Measurements from ENCODE around the gene CDX1. TPM values are rescaled to one million over a fixed set of nuclear protein-coding genes. Genes with fewer than 3 reads are reported as not detected.

Gene CDX1
- total RNA-seq, 3 donors from 2014 or later: 0.13 TPM; not detected in 2

- Mint-ChIP-seq H3K9me3 (no peaks in the 10 kb centered on the region), H3K4me1 (ENCODE audit: low read depth) (no peaks in the 10 kb centered on the region), H3K36me3 (ENCODE audit: insufficient read depth) (no peaks in the 10 kb centered on the region), H3K27me3 (ENCODE audit: low read depth) (peaks cover 19% of the 10 kb centered on the region), H3K4me3 (no peak overlapping the region)
- ATAC-seq (no peak), DNase-seq (no peak)
These were observed 18.7 kb downstream of the CDX1 start for GRCh38 chr5:150184990-150185912.

DNA sequence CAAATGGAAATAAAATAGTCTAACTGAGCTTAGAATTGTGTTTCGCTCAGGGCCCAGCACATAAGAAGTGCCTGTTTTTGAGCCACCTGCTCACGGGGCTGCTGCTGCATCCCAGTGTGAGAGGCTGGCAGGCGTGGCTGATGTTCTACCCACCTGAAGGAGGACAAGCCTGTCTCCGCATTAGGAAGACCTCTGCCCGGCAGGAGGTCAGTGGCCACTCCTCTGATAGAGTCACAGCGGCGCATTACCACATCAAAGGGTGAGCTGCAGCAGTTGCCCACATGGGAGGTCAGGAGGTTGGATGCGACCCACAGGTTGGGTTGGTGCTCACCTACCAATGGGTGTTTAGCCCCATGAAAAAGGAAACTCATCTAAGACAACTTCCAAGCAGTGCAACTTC lies 19.6 kb downstream of the CDX1 start:
- Mint-ChIP-seq H3K27me3 (ENCODE audit: low read depth) (peaks cover 25% of the 10 kb centered on the region), H3K9me3 (no peaks in the 10 kb centered on the region), H3K36me3 (ENCODE audit: insufficient read depth) (no peaks in the 10 kb centered on the region), H3K4me3 (no peak overlapping the region), H3K4me1 (ENCODE audit: low read depth) (no peaks in the 10 kb centered on the region)
- DNase-seq (no peak), ATAC-seq (no peak)

- Mint-ChIP-seq H3K36me3 (ENCODE audit: insufficient read depth) (no peaks in the 10 kb centered on the region), H3K9me3 (no peaks in the 10 kb centered on the region), H3K27me3 (ENCODE audit: low read depth) (peaks cover 31% of the 10 kb centered on the region), H3K4me1 (ENCODE audit: low read depth) (no peaks in the 10 kb centered on the region), H3K4me3 (no peak overlapping the region)
- no peak for DNase-seq
- ATAC-seq: no peak
These were observed 20.3 kb downstream of the CDX1 start for GRCh38 chr5:150186897-150187296.

DNA sequence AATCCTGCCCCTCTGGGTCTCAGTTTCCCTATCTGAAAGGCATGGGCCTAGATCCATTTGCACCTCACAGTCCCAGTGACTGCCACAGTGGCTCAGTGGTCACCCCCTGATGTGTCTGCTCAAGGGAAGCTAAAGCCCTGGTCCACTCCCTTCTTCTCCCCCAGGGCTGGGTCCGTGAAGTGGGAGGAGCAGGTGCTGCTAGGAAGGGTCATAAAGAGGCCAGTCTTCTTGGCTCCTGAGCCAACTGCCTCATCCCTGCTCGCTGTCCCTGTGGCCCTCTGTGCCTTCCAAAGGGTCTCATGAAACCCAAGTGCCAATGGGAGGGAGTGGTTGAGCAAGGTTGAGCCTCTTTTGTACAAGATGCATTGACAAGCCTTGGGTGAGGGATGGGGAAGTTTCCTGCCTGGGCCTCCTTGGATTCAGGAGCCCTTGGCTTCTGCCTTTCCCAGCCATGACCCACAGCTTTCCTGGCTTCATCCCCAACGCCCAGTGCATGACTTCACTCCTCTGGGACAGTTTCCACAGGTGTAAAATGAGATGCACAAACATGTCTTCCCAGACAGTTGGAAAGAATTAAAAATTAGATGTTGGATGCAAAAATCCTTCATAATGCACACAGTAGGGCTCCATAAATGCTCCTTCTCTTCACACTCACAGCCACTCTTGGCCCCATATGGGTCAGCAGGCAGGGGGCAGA lies 21.7 kb downstream of the CDX1 start:
- DNase-seq (no peak), ATAC-seq (no peak)
- no peaks in the 10 kb centered on the region for H3K4me1 Mint-ChIP-seq (ENCODE audit: low read depth)
- peaks cover 34% of the 10 kb centered on the region for H3K27me3 Mint-ChIP-seq (ENCODE audit: low read depth)
- H3K9me3 Mint-ChIP-seq: no peaks in the 10 kb centered on the region
- no peak overlapping the region for H3K4me3 Mint-ChIP-seq
- H3K36me3 Mint-ChIP-seq (ENCODE audit: insufficient read depth): no peaks in the 10 kb centered on the region

DNA sequence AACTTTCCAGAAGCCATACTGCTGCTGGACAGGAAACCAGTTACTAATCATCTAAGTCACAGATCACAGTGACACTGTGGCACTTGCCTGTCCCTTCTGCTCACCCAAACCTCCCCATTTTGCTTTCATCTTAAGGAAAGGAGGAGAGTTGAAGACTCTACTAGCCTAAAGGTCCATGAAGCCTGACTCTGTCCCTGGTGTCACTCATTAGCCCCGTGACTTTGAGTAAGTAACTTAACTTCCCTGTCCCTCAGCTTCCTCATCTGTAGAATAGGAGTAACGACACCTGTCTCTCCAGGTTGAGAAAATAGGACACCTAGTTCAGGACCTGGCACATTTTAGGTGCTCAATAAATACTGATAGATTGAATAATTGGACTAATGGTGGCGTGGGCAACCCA lies 22.7 kb downstream of the CDX1 start:
- H3K9me3 Mint-ChIP-seq: no peaks in the 10 kb centered on the region
- no peak for ATAC-seq

GRCh38 chr5:150189728-150190502 lies 23.3 kb downstream of the CDX1 start, which contains the start of gene SLC6A7:
Gene SLC6A7 (plus strand): TSS chr5:150190062. CDS start chr5:150190328, 266 bp downstream.
- Mint-ChIP-seq H3K9me3 (no peaks in the 10 kb centered on the region), H3K4me3 (no peak within 1 kb of the TSS), H3K36me3 (ENCODE audit: insufficient read depth) (no peaks in the 10 kb centered on the region), H3K4me1 (ENCODE audit: low read depth) (no peaks in the 10 kb centered on the region), H3K27me3 (ENCODE audit: low read depth) (peaks cover 42% of the 10 kb centered on the region)
- DNase-seq: no peak
- ATAC-seq: peak in 1 of 2 donors; percentile 25

More for the DNA sequence above, 22.7 kb downstream of the CDX1 start:
- DNase-seq: no peak
- no peaks in the 10 kb centered on the region for H3K36me3 Mint-ChIP-seq (ENCODE audit: insufficient read depth)
- peaks cover 38% of the 10 kb centered on the region for H3K27me3 Mint-ChIP-seq (ENCODE audit: low read depth)
- H3K4me1 Mint-ChIP-seq (ENCODE audit: low read depth): no peaks in the 10 kb centered on the region
- H3K4me3 Mint-ChIP-seq: no peak overlapping the region

DNA sequence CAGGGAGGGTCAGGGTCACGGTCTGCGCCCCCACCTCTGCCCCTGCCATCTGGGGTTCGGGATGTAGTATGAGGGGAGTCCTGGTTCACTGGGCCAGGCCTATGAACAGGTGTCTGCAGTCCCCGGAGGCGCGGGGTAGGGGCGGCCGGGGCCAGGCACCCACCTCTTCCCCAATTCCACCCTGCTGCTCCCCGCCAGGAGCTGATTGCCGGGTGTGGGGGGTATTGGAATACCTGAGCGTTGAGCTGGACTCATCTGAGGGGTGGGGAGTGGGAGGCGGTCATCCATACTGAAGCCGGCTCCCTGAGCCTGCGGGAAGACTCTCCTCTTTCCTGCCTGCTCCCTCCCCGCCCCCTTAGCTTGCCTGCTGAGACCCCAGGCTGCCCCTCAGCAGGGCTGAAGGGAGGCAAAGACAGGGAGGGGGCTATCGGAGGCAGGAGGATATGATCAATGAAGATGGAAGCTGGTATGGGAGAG lies 24.0 kb downstream of the CDX1 start:
- H3K36me3 Mint-ChIP-seq (ENCODE audit: insufficient read depth): no peaks in the 10 kb centered on the region
- DNase-seq (no peak), ATAC-seq (no peak)
- H3K27me3 Mint-ChIP-seq (ENCODE audit: low read depth): peaks cover 44% of the 10 kb centered on the region
- H3K9me3 Mint-ChIP-seq: no peaks in the 10 kb centered on the region
- H3K4me3 Mint-ChIP-seq: no peak overlapping the region
- no peaks in the 10 kb centered on the region for H3K4me1 Mint-ChIP-seq (ENCODE audit: low read depth)

GRCh38 chr5:150190987-150191386 lies 24.4 kb downstream of the CDX1 start:
- Mint-ChIP-seq H3K27me3 (ENCODE audit: low read depth) (peaks cover 44% of the 10 kb centered on the region), H3K36me3 (ENCODE audit: insufficient read depth) (no peaks in the 10 kb centered on the region), H3K9me3 (no peaks in the 10 kb centered on the region), H3K4me1 (ENCODE audit: low read depth) (no peaks in the 10 kb centered on the region), H3K4me3 (no peak overlapping the region)
- ATAC-seq: no peak
- no peak for DNase-seq

DNA sequence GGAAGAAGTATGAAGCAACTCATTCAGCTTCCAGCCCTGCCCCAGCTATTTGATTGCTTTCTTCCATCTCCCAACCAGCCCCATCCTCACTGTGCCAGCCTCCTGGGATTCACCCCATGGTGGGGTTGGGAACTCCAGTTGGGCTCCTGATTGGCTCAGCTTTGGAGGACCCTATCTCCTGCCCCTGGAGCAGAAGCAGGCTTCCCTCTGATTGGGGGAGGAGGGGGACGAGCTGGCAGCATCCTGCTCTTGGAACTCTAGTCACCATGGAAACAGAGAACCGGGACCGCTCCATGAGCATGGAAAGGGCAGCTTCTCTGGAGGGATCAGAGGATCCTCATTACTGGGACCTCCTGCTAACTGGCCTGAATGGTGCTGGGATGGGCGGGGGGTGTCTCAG lies 25.9 kb downstream of the CDX1 start:
- Mint-ChIP-seq H3K36me3 (ENCODE audit: insufficient read depth) (no peaks in the 10 kb centered on the region), H3K4me3 (no peak overlapping the region), H3K27me3 (ENCODE audit: low read depth) (peaks cover 51% of the 10 kb centered on the region), H3K4me1 (ENCODE audit: low read depth) (no peaks in the 10 kb centered on the region), H3K9me3 (no peaks in the 10 kb centered on the region)
- DNase-seq (no peak), ATAC-seq (no peak)

GRCh38 chr5:150195736-150196485 lies 29.3 kb downstream of the CDX1 start:
- Mint-ChIP-seq H3K9me3 (no peaks in the 10 kb centered on the region), H3K27me3 (ENCODE audit: low read depth) (peaks cover 30% of the 10 kb centered on the region), H3K4me3 (no peak overlapping the region), H3K4me1 (ENCODE audit: low read depth) (no peaks in the 10 kb centered on the region), H3K36me3 (ENCODE audit: insufficient read depth) (no peaks in the 10 kb centered on the region)
- no peak for ATAC-seq
- DNase-seq: no peak

- H3K9me3 Mint-ChIP-seq: no peaks in the 10 kb centered on the region
- DNase-seq (no peak), ATAC-seq (no peak)
- H3K27me3 Mint-ChIP-seq (ENCODE audit: low read depth): peaks cover 25% of the 10 kb centered on the region
- H3K4me1 Mint-ChIP-seq (ENCODE audit: low read depth): no peaks in the 10 kb centered on the region
- no peaks in the 10 kb centered on the region for H3K36me3 Mint-ChIP-seq (ENCODE audit: insufficient read depth)
- no peak overlapping the region for H3K4me3 Mint-ChIP-seq
These were observed 29.9 kb downstream of the CDX1 start for GRCh38 chr5:150196514-150196913.

GRCh38 chr5:150196986-150197385 lies 30.4 kb downstream of the CDX1 start:
- H3K36me3 Mint-ChIP-seq (ENCODE audit: insufficient read depth): no peaks in the 10 kb centered on the region
- ATAC-seq: no peak
- peaks cover 22% of the 10 kb centered on the region for H3K27me3 Mint-ChIP-seq (ENCODE audit: low read depth)
- no peaks in the 10 kb centered on the region for H3K4me1 Mint-ChIP-seq (ENCODE audit: low read depth)
- DNase-seq: no peak
- H3K4me3 Mint-ChIP-seq: no peak overlapping the region
- H3K9me3 Mint-ChIP-seq: no peaks in the 10 kb centered on the region

- Mint-ChIP-seq H3K4me1 (ENCODE audit: low read depth) (no peaks in the 10 kb centered on the region), H3K9me3 (no peaks in the 10 kb centered on the region), H3K4me3 (no peak overlapping the region), H3K27me3 (ENCODE audit: low read depth) (peaks cover 22% of the 10 kb centered on the region), H3K36me3 (ENCODE audit: insufficient read depth) (no peaks in the 10 kb centered on the region)
- no peak for ATAC-seq
- no peak for DNase-seq
These were observed 30.9 kb downstream of the CDX1 start for GRCh38 chr5:150197476-150197875.

Data from activated T-cell treated with anti-CD3 and anti-CD28 coated beads, Interleukin-2, amount 50 U/mL, for 4 hours (primary cell).